H1 (cell line): ENCODE data around the gene MRPL1. TPM values are rescaled to one million over a fixed set of nuclear protein-coding genes. Genes with fewer than 3 reads are reported as not detected.

Experiments used
- RNF2 ChIP-seq: fragments of 200-900, 300-1000 bp; sonication (generic); IDR thresholded peaks from 2 replicates; pipeline ENCODE4 v1.7.1; 2016; ENCODE audit warnings: borderline replicate concordance, low read depth, mild to moderate bottlenecking, antibody characterized with exemption, low read length; ENCODE audit not compliant: poor library complexity, severe bottlenecking; ENCODE audit errors: missing control alignments
- polyA plus RNA-seq, 7 experiments: library from polyadenylated mRNA; depleted of rRNA in 3 of 7; stranded (reverse) in 5 of 7; unstranded in 2 of 7; fragments of >200 nt in 5 of 7; fragments of 200-250 nt in 2 of 7; gene quantifications; 1 replicate in 5 of 7; 2 replicates in 1 of 7; 4 replicates in 1 of 7; pipeline versions ENCODE4 v1.2.1 to v1.2.3, GENCODE V29; 2011 to 2013; ENCODE audit warnings: missing spikeins in 2 of 7, mixed read lengths in 2 of 7
- total RNA-seq: library from RNA; stranded (reverse); fragmentation: NEBNext Ultra II Directional; extraction: Animal tissue kit (Norgen Biotek cat#: 25700); gene quantifications from 2 replicates; pipeline ENCODE4 v1.2.1, GENCODE V29; 2021

Gene MRPL1
- total and polyA plus RNA-seq, 2 of the 8 experiments (the other 6 are each of a cell fraction or from before 2014, with no cell fraction given), result 9.6 to 37.0 TPM

DNA sequence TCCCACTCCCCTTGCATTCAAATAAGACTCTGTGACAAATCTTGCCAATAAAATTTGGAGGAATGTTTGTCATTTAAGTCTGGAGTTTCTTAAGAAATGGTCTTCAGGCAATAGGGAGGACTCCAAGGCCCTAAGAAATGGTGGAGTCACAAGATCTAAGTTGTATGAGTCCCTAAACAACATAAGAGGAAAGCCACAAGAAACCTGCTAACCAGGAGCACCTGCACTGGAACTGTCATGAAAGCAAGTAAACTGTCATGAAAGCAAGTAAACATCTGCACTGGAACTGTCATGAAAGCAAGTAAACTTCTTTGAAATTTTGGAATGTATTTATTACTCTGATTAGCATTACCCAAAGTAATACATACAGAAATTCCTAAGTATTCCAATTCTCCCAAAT lies 47.0 kb upstream of the MRPL1 start (continued):
- TF ChIP-seq RNF2, result no peak
